ENCODE measurements around the gene LRRC55.
"Not testable (repeated sequence)": the region's sequence is repeated elsewhere in the genome, so short reads cannot be mapped to it uniquely, and the experiment has no call there.

The LRRC55 gene

DNA sequence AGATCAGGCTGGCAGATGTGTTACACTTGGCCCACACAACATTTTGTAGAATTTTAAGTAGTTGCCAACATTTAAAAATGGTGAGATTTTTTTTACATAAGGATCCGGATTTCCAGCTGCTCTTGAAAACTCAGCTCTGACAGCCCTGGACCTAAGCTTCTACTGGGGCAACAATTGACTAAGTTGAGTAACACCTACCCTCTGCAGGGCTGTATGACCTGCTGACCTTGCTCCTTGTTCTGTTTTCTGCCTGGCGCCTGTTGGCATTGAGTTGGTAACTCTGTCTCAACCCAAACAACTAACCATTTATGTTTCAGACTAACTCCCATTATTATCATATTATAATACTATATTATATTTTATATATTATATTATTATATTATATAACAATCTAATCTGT, 21.1 kb upstream of the LRRC55 start:
- H3K27ac ChIP-seq = no peak overlapping the region
- TF ChIP-seq, protein P1, sequence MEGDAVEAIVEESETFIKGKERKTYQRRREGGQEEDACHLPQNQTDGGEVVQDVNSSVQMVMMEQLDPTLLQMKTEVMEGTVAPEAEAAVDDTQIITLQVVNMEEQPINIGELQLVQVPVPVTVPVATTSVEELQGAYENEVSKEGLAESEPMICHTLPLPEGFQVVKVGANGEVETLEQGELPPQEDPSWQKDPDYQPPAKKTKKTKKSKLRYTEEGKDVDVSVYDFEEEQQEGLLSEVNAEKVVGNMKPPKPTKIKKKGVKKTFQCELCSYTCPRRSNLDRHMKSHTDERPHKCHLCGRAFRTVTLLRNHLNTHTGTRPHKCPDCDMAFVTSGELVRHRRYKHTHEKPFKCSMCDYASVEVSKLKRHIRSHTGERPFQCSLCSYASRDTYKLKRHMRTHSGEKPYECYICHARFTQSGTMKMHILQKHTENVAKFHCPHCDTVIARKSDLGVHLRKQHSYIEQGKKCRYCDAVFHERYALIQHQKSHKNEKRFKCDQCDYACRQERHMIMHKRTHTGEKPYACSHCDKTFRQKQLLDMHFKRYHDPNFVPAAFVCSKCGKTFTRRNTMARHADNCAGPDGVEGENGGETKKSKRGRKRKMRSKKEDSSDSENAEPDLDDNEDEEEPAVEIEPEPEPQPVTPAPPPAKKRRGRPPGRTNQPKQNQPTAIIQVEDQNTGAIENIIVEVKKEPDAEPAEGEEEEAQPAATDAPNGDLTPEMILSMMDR (conservative IDR thresholded peaks at IDR 0.05) = no peak
- TF ChIP-seq ZFX (IDR thresholded peaks at IDR 0.05) = no peak

DNA sequence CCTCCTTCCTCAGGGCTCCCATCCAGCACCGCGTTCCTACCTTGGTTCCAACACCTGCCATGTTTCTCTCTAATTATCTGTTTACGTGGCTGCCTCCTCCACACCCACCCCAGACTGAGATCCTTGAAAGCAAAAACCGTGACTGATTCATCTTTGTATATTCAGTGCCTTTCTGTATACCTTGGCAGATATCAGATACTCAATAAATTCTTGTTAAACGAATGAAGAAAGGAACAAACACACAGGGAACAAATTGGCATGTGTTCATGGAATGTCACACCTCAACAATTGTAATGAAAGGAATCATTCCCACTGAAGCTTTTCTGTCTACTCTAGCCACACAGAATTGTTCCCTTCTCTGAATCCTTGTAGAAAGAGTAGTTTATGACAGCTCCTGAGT, 20.4 kb upstream of the LRRC55 start:
- no peak overlapping the region for H3K27ac ChIP-seq
- no peak for TF ChIP-seq ZFX (IDR thresholded peaks at IDR 0.05)
- TF ChIP-seq, protein P1 (conservative IDR thresholded peaks at IDR 0.05) = no peak

DNA sequence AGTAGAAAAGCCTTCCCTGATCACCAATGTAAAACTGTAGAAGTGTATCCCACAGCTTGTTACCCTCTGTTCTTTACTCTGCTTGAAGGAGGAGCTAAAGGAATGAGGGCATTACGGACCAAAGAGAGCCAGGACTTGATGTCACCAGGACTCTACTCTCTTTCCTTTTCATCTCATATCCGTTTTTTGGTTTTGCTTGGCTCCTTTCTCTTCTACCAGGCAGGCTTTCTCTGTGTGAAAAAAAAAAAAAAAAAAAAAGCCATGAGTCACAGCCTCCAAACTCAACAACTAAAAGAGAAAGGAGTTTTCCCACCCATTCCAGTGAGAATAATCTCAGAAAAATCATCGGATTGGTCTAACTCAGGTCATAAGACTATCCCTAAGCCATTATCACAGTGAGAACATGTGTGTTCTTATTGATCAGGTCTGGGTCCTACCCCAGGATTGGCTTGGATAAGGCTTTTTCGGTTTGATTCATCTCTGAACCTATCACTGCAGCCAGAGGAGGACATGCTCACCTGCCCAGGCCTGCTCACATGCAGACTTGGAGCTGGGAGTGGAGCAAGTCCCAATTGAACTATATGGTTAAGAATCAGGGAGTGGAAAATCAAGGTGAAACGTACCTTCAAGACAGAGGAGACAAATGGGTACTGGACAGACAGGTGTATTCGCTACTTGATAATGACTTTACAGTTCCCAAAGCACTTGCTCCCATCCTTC, 19.4 kb upstream of the LRRC55 start:
- TF ChIP-seq, protein P1 (conservative IDR thresholded peaks at IDR 0.05) = no peak
- TF ChIP-seq ZFX (IDR thresholded peaks at IDR 0.05) = no peak
- no peak overlapping the region for H3K27ac ChIP-seq

DNA sequence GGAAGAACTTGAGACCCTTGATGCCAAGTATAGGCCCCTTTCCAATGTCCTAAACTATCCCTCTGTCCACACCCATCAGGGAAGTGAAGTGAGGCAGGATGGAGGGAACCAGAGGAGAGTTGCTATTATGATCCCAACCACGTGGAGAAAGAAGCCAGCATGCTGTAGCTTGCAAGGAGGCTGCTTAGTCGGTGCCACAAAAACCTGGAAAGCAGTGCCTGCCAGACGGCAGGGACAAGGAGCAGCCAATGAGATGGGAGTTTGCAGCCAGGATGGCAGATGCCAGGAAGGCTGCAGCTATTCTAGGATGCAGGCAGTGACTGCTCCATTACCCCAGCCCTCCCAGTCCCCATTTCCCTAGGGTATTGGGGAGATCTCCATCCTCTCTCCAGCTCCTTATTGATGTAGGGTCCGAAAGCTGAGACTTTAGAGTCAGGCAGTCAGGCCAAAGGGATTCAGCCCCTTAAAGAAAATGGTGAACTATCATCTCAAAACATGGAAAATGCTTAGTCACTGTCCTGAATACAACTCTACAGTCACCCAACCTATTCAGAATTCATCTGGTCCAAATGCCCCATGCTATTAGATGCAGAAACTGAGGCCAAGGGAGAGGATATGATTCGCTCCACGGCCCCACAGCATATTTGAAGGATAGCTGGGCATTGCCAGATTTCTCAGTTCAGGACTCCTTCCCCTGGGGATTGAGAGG, 18.4 kb upstream of the LRRC55 start:
- TF ChIP-seq ZFX (IDR thresholded peaks at IDR 0.05) = no peak
- TF ChIP-seq, protein P1 (conservative IDR thresholded peaks at IDR 0.05) = no peak
- H3K27ac ChIP-seq = no peak overlapping the region

DNA sequence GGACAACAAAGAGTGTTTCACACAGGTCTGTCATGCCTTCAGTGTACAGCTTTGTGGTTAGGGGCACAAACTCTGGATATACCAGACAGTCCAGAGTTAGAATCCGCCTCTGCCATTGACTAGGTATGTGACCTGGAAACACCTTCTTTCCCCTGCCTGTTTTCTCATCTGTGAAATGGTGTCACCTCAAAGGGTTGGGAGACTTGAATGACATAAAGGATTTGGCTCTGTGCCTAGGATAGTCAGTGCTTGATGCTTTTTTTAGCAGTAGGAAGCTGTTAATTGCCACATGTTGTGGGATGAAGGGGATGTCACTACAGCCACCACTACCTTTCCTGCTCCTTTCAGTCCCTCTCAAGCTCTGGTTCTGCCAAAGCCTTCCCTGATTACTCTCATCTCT, 17.4 kb upstream of the LRRC55 start:
- TF ChIP-seq, protein P1 (conservative IDR thresholded peaks at IDR 0.05) = no peak
- TF ChIP-seq ZFX (IDR thresholded peaks at IDR 0.05) = no peak
- no peak overlapping the region for H3K27ac ChIP-seq

DNA sequence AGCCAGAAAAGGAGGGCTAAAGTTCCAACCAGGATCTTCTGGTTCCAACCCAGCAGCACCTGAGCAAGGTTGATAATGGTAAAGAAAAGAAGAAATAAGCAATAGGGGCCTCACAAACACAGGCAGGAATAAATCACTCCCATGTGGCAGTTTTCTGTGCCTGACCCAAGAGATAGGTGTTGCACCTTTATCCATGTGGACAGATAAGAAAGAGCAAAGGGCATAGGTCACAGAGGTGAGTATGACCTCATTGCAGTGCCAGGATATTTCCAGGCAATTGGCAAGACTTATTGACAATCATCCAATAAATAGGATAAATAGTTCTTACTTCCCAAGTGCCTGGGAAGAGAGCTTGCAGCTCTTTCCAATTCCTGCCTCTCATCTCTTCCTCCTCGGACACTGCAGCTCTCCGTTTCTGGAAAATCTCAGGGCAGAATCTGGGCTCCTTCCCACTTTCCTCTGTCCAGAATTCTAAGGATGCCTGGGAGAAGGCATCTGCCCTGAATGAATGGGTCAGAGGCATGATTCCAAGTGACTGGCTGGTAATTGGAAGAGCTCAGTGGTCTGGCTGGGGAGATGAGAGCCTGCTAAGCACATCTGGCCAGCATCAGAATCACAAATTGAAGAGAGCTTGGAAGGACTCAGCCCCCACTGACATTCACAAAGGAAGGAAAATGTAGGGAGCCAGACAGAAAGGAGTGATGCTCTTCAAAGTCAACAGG, 14.5 kb upstream of the LRRC55 start:
- TF ChIP-seq, protein P1 (conservative IDR thresholded peaks at IDR 0.05) = no peak
- TF ChIP-seq ZFX (IDR thresholded peaks at IDR 0.05) = no peak

DNA sequence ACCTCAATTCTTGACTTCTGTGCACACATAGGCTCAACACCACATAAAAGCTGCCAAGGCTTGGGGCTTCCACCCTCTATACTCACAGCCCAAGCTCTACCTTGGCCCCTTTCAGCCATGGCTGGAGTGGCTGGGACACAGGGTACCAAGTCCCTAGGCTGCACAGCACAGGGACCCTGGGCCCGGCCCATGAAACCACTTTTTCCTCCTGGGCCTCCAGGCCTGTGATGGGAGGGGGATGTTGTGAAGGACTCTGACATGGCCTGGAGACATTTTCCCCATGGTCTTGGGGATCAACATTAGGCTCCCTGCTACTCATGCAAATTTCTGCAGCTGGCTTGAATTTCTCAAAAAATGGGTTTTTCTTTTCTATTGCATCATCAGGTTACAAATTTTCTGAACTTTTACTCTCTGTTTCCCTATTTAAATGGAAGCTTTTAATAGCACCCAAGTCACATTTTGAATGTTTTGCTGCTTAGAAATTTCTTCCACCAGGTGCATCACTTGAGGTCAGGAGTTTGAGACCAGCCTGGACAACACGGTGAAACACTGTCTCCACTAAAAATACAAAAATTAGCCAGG, 11.9 kb upstream of the LRRC55 start:
- not testable (repeated sequence) for H3K27ac ChIP-seq

More for the DNA sequence above, 14.5 kb upstream of the LRRC55 start:
- no peak overlapping the region for H3K27ac ChIP-seq
